ENCODE results near the gene TRDMT1. TPM values are rescaled to one million over a fixed set of nuclear protein-coding genes. Genes with fewer than 3 reads are reported as not detected.
A peak's percentile ranks its signal among the peaks of the same experiment; 100 is the strongest.

The TRDMT1 gene
- total and polyA plus RNA-seq, 3 donors from 2014 or later: 6.9 to 12.1 (median 9.7) TPM

GRCh38 chr10:17226891-17227303 is 25.4 kb upstream of the TRDMT1 start:
- 67 to 70% methylated on average over 8 of the region's 8 CpGs for WGBS, 2 donors
- no peak for TF ChIP-seq CTCF (IDR thresholded peaks at IDR 0.05)
- TF ChIP-seq POLR2A (IDR thresholded peaks at IDR 0.05): no peak
- Histone ChIP-seq H3K36me3 (ENCODE audit: low read depth, missing control alignments) (no peaks in the 10 kb centered on the region), H3K4me3 (peak overlapping the region in 1 of 2 donors; percentile 95), H3K9me3 (no peaks in the 10 kb centered on the region), H3K4me1 (peaks cover 12% of the 10 kb centered on the region), H3K27me3 (no peaks in the 10 kb centered on the region), H3K27ac (peak overlapping the region; percentile 98 to 100)
- DNase-seq: no peak
- intact Hi-C loops (cut with DNase I; ENCODE audit: low total_unique reads): no loop called here

DNA sequence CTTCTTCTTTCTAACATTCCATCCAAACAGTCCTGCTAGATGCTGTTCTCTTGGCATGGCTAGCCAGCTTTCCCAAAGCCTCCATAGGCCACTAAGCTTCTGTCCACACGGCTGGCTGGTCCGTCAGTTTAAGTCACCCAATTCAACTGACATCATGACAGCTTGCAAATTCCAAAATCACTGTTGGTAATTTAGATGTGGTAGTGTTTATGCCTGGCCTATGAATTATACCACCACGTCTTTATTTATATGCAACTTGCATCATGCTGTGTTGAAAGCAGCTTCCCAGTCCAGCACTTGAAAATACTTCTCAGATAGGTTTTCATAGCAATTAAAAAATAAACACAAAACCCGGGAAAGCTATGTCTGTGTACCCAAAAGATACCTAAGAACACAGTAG is 24.3 kb upstream of the TRDMT1 start:
- H3K4me3 ChIP-seq: no peak overlapping the region
- H3K27me3 ChIP-seq: no peaks in the 10 kb centered on the region
- WGBS, 2 donors: 84 to 94% methylated on average over 4 of the region's 4 CpGs
- H3K9me3 ChIP-seq: no peaks in the 10 kb centered on the region
- intact Hi-C loops (cut with DNase I; ENCODE audit: low total_unique reads): no loop called here
- H3K4me1 ChIP-seq: peaks cover 9% of the 10 kb centered on the region
- no peaks in the 10 kb centered on the region for H3K36me3 ChIP-seq (ENCODE audit: low read depth, missing control alignments)
- DNase-seq: no peak
- no peak overlapping the region for H3K27ac ChIP-seq
- TF ChIP-seq CTCF (IDR thresholded peaks at IDR 0.05): no peak
- no peak for TF ChIP-seq POLR2A (IDR thresholded peaks at IDR 0.05)

DNA sequence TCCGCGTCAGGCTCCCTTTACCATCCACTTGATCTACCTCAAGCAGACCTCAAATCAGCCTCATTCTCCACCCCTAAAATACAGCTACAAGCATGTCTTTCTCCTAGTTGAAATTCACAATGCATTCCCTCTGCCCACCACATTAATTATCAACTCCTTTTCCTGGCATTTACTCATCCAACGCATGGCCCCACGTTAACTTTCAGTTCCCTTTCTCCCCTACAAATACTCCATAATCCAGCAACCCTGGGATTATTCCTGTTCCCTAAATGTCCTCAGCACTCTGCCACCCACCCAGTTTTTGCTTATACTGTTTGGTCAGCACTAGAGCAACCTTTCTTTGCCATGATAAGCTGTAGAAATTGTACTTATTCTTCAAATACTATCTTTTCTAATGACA is 20.9 kb upstream of the TRDMT1 start:
- H3K27ac ChIP-seq: no peak overlapping the region
- intact Hi-C loops (cut with DNase I; ENCODE audit: low total_unique reads): no loop called here

GRCh38 chr10:17220652-17221100 is 19.2 kb upstream of the TRDMT1 start:
- 55 to 66% methylated on average over 1 of the region's 1 CpG for WGBS, 2 donors
- H3K9me3 ChIP-seq: no peaks in the 10 kb centered on the region
- H3K36me3 ChIP-seq (ENCODE audit: low read depth, missing control alignments): no peaks in the 10 kb centered on the region
- no peak for DNase-seq
- H3K27ac ChIP-seq: no peak overlapping the region
- no peak overlapping the region for H3K4me3 ChIP-seq
- peaks cover 3% of the 10 kb centered on the region for H3K4me1 ChIP-seq
- TF ChIP-seq POLR2A (IDR thresholded peaks at IDR 0.05) (no peak), CTCF (IDR thresholded peaks at IDR 0.05) (no peak)
- intact Hi-C loops (cut with DNase I; ENCODE audit: low total_unique reads): no loop called here
- no peaks in the 10 kb centered on the region for H3K27me3 ChIP-seq

More for the DNA sequence above, 20.9 kb upstream of the TRDMT1 start:
- TF ChIP-seq CTCF (IDR thresholded peaks at IDR 0.05) (no peak), POLR2A (IDR thresholded peaks at IDR 0.05) (no peak)
- H3K4me3 ChIP-seq: no peak overlapping the region
- H3K27me3 ChIP-seq: no peaks in the 10 kb centered on the region
- peaks cover 4% of the 10 kb centered on the region for H3K4me1 ChIP-seq
- WGBS, 2 donors: 66 to 77% methylated on average over 4 of the region's 4 CpGs
- no peak for DNase-seq
- H3K36me3 ChIP-seq (ENCODE audit: low read depth, missing control alignments): no peaks in the 10 kb centered on the region
- H3K9me3 ChIP-seq: no peaks in the 10 kb centered on the region

- H3K4me3 ChIP-seq: no peak overlapping the region
- intact Hi-C loops (cut with DNase I; ENCODE audit: low total_unique reads): no loop called here
- WGBS, 2 donors: 90 to 91% methylated on average over 2 of the region's 2 CpGs
- H3K36me3 ChIP-seq (ENCODE audit: low read depth, missing control alignments): no peaks in the 10 kb centered on the region
- H3K4me1 ChIP-seq: peaks cover 3% of the 10 kb centered on the region
- TF ChIP-seq CTCF (IDR thresholded peaks at IDR 0.05): no peak
- no peak for TF ChIP-seq POLR2A (IDR thresholded peaks at IDR 0.05)
- H3K9me3 ChIP-seq: no peaks in the 10 kb centered on the region
- no peaks in the 10 kb centered on the region for H3K27me3 ChIP-seq
- DNase-seq: no peak
- H3K27ac ChIP-seq: no peak overlapping the region
These were observed 17.6 kb upstream of the TRDMT1 start for GRCh38 chr10:17219024-17219423.

All from testis (tissue), 3 donors.